ENCODE data around the gene CFAP58.
A peak's percentile ranks its signal among the peaks of the same experiment; 100 is the strongest.

Gene CFAP58

DNA sequence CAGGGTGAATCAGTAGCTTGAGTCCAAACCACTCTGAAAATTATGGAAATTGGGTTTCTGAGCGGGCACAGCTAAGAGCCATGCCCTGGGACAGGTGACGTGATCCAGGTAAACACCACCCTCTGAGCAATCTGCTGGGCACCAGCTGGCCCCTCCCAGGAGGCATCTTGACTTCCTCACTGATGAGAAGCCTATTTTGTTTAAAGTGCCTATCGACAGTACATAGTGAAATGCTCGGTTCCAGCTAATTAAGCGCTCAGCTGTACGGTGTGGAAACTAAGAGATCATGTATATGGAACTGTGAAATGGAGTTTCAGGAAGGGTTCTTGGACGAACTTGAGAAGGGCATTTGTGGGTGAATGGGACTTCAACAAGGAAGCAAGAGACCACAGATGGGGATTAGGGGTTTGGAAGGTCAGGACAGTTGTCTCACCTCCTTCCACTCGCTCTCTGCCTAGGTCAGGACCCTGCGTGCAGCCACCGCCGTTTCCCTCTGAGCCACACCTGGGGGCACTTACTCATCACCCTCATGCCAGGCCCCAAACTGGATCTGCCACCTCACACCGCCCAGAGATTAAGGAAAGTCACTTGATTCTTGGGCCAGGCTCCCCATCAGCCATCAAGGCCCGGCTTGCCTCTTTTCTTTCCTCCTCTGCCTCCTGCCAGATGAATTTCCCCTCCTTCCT lies 18.5 kb upstream of the CFAP58 start:
- no peak for DNase-seq (ENCODE audit: low spot score)

DNA sequence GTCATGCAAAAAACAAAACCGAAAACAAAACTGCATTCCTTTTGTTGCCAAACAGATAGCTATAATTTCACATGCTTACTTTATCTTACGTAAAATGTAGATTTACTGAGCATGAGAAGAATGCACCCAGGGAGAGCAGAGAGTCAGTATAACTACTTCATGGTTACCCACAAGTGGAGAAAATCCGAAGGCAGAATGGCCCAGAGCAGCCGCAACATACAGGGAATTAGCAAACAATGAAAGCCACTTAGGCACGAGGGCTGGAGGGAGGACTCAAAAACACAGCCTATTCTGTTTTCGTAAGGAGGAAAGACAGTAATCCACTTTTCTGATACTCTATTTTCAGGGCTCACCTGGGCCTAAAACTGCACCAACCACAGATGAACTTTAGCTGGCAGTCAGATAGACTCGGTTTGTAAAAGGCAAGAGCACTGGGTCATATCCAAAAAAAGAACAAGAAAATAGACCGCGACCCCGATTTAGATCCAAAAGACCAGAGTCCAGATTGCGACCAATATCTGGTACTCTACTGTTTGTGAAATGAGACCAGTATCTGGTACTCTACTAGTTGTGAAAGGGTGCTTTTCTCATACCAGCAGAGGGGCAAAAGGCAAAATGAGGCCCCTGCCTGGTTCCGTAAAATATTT lies 16.7 kb upstream of the CFAP58 start:
- peak; percentile 45 for DNase-seq (ENCODE audit: low spot score)

DNA sequence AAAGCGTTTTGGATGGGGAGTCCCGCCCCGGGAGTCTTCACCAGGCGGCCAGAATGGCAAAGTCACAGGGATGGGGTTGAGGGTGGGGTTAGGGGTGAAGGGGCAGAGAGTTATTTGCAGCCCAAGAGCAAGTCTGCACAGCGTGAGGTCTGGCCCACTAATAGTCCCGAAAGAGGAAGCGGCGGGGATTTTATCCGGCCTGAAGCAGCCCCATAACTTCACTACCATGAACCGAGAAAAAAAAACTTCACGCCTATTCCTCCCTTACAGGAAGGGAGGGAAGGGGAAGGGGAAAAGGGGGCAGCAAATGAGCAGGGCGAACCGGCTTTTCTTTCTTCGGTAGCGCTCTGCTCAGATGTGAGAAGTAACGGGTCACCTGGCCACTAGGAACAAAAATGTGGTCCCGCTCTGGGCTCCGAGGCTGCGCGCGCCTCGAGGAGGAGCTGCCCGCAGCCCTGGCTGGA lies 16.1 kb upstream of the CFAP58 start:
- DNase-seq (ENCODE audit: low spot score) = no peak

DNA sequence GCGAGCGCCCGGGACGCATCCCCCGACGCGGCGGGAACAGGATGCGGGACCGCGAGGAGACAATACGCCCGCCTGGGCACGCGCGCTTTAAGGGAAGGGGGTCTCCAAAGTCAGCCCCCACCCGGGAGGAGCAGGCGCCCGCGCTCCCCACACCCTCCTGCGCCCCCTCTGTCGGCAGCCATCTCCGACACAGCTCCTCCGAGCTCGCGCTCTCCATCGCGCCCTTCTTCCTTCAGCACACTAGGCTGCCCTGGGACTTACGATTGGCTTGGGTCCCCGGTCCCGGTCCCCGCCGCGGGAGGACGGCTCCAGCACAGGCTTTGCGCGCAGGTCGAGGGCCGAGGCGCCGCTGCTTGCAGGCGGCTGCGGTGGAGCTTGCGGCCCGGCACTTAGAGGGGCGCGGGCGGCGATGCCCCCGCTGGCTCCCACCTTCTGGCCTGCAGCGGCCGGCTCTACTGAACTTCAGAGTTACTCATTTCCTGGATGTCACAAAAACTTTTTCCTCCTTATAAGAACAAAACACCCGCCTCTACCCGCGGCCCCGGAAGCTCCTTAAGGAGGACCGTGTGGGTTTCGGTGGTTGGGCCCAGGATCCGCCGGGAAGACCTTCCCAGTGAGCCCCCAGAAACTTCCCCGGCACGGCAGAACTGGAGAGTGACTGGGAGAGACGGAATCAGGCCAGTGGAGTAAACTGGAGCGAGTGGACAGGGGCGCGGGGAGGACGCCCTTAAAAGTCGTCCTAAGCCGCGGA lies 15.5 kb upstream of the CFAP58 start, which contains the start of gene ITPRIP:
Gene ITPRIP (minus strand): TSS at position 481 of the 751 bp plus-strand sequence. CDS start 22,414 bp downstream, outside the sequence.
- peak; percentile 79 for DNase-seq (ENCODE audit: low spot score)

DNA sequence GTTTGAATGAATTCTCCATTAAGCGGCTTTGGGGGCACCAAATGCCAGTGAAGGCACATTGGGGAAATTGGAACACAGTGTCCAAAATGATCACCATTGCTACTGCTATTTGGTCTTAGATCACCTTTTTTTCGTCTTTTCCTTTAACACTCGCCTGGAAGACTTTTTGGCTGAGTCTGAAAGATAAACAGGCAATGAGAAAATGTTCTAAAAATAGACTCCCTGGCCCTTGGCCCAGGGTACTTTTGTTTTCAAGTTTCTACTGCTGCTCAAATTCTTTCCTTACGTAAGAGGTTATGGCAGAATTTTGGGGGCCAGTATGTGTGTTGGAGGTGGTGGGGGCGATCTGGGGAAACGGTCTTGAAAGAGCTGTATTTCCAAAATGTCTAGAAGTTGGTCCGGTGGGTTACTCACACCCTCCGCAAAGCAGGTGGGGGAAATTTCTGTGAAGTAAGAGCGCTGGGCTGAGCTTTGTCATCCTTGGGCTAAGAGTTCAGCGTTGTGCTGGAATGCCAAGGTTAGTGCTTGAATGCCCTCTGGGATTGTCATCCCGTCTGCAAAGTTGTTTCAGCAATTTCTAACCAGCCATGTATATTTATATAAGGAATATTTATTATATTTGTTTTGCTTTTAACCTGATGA lies 14.0 kb upstream of the CFAP58 start:
- peak; percentile 51 for DNase-seq (ENCODE audit: low spot score)

DNA sequence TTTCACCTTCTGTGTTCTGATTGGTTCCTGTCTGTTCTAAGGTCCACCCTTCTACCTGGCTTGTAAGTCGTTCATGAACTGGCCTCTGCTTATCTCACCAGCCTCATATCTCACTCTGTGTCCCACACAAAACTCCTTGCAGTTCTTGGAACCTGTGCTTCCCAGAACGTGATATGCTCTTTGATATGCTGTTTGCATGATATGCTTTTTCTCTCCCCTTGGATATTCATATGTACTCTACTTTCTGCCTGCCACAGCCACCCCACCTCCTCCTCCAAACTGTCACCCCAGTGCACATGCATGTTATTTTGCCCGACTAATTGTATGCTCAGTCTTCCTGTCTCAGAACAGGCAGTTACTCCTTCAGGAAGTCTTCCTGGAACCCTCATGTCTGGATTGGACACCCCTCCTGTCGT lies 13.5 kb upstream of the CFAP58 start:
- no peak for DNase-seq (ENCODE audit: low spot score)

DNA sequence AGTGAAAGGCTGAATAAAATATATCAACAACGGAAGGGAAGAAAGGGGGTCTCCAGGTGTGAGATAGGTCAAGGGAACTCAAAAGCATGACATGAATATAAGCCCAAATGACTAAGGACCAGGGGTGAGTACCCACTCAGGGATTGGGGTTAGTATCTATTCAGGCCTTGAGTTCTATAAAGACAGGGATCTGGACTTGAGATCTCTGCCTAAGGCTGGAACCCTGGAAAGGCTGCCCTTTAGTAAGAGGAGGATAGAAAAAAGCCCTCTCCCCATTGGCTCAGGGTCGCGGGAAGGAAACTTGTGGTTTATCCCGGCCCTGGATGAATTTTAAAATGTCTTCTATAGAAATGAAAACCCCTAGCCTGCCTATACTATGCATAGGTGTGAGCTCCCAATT lies 13.0 kb upstream of the CFAP58 start:
- DNase-seq (ENCODE audit: low spot score) = no peak

DNA sequence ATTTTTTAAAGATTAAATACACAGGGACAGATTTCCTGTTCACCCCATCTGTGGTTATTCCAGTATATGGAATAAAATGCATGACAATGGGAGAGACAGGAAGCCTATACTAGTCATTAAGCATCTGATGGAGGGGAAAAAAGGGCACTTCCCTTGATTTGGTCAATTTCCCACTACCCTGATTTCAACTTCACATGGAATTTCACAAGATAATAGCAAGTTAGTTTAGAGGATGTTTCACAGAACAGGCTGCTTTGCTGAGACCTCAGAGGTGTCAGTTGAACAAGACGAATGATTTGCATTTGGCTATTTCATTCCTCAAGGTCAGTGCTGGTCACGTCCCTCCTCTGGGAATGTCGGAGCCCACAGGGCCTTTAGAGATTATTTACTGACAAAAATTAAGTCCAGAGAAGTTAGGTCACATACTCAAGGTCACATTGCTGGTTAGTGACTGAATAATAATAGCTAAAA lies 10.7 kb upstream of the CFAP58 start:
- DNase-seq (ENCODE audit: low spot score) = no peak

DNA sequence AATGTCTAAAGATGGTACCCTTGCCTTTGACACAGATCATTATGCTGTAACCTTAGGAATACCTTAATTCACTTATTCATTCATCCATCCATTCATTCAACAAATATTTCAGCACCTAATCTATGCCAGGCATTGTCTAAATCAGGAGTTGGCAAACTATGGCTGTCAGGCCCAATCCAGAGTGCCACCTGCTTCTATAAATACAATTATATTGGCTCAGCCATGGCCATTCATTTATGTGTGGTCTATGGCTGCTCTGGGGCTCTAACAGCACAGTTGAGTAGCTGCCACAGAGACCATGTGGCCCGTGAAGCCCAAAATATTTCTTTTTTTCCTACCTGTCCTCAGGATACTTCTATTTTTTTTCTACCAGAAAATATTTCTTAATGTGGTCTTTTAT lies 9.4 kb upstream of the CFAP58 start:
- DNase-seq (ENCODE audit: low spot score) = no peak

DNA sequence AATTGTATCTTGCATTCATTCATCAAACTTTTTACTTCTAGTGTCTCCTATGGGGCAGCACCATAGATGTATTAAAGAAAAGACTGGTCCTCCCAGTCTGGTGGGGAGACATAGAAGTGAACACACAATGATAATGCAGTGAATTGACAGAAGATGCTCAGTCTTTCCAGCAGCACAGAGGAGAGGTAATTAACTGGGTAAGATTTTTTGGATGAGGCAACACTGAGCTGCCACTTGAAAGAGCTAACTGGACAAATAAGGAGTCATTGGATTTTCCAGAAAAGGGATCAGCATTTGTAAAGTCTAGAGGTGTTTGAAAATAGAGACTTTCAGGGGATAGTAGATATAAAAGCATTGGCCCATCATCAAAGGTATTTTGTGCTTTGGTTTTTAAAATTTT lies 8.1 kb upstream of the CFAP58 start:
- DNase-seq (ENCODE audit: low spot score) = no peak

DNA sequence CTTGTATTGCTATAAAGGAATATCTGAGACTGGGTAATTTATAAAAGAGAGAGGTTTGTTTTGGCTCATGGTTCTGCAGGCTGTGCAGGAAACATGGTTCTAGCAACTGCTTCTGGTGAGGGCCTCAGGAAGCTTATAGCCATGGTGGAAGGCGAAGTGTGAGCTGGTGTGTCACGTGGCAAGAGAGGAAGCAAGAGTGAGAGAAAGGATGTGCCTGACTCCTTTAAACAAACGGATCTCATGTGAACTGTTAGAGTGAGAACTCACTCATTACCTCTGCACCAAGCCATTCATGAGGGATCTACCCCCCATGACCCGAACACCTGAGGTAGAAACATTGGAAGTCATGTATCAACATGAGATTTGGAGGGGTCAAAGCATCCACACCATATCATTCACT lies 7.7 kb upstream of the CFAP58 start:
- no peak for DNase-seq (ENCODE audit: low spot score)

DNA sequence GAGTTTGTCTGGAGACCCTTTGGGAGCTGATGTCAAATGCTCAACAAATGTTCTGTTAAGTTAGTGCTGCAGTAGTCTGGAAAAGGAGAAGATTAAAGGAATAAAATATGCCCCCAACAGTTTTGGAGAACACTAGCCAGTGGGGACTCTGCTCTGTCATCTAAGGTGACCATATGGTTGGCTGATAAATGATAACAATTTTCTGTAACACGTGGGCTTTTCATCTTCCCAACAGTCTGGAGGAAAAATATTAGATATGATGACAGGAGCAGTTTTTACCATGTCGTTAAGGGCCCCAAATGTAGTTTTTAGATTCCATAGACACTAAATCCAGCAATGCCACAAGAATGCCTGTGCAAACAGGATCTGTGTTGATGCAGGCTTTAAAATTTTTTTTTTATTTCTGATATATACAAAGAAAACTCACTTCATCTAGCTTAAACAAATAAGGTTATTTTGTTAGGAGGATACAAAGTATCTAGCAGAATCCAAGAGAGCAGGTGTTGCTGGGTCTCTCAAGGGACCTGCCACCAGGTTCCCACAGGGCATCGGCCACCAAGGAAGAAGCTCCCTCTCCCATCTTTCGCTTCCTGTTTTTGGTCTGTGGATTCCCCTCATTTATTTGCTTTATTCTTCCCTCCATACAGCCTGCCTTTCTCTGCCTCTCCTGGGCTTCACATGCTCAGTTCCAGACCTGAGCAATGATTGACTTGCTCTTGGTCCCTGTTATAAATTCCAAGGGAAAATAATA lies 6.2 kb upstream of the CFAP58 start:
- no peak for DNase-seq (ENCODE audit: low spot score)

DNA sequence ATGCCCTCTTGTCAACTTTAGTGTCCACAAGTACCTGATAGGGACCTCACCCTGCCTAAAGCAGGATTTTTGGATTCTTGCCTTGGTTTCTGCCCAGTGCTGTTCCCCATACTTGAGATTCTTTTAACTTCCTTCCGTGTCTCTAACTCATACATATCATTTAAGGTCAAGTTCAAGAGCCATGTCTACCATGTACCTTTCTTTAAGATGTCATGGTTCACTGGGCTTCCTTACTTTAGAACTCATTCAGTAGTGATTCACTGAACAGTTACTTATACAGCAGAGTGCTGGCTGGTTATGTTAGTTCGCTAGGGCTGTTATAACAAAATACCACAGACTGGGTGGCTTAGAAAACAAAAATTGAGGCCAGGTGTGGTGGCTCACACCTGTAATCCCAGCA lies 5.0 kb upstream of the CFAP58 start:
- no peak for DNase-seq (ENCODE audit: low spot score)

DNA sequence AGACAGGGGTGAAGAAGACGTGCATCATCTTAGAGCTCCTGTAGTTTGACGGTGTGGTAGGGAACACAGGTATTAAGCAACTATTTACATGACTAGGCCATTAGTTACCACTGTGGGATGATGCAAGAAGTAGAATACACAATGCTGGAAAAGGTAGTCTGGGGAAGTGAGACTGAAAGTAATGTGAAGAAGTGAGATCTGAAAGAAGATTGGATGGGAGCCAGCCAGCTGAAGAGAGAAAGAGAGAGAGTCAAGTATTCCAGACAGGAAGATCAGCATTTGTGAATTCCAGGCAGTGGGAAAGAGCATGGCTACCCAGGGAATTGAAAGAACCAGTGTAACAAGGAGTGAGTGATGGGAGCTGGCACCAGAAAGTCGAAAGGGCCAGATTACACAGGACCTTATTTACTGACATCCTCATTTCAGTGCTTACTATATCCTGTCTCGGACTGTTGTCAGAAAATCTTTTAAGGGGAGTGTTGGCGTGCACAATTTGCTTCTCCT lies 4.0 kb upstream of the CFAP58 start:
- no peak for DNase-seq (ENCODE audit: low spot score)

DNA sequence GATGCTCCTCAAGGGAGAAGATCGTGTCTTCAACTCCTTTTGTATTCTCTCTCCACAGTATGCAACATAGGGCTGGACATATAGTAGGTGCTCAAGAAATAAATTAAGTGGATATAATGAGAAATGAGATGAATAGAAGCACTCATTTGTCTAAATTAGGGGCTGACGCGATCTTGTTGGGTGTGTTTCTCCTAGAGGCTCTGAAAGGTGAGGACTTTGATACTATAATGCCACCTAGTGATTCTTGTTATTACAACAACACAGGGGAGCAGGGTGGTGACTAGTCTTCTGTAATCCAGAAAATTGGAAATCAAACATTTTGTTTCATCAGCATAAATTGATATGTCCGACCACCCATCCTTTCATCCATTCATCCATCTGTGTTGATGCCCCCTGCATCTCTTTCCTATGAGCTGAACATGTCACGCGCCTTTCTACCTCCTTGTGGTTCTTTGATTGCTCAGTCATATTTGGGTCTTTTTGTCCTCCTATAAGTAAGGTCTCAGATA lies 3.5 kb upstream of the CFAP58 start:
- peak; percentile 67 for DNase-seq (ENCODE audit: low spot score)

DNA sequence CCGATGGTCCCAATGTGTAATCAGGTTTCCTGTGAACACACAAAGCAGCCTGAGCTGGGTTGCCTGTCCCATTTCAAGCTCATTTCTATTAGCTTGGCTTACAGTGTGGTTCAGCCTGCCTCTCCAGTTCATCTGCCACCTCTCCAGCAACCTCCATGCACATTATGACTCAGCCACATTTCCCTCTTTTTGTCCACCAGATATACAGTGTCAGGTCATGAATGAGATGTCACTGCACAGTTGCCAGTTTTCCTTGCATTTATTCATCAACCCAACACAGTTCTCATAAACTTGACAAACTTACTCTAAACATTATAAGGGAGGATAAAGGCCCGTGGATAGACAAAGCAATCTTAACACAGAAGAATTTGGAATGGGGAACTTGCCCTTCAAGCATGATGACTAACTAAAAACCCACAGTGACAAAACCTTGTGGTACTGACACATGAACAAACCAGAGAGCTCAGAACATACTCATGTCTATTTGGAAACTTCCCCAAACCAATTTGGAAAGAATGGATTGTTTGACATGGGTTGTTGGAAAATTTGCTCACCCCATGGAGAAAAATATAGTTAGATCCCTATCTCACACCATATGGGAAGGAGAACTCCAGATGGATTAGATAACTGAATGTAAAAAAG lies 2.5 kb upstream of the CFAP58 start:
- DNase-seq (ENCODE audit: low spot score) = peak; percentile 81

DNA sequence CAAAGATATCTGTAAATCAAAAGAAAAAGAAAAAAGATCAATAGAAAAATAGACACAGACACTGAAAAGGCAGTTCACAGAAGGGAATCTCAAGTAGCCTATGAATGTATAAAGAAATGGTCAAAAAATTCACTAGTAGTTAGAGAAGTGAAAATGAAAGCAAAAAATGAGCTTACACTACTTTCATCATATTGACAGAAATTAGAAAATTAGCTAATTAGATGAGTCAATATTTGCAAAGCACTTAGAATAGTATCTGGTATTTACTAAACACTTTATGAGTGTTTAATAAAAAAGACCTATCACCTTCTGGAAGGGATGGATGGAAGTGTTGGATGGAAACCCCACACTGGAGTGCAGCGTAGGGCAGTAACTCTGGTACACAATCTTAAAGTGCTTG lies 1.7 kb upstream of the CFAP58 start:
- DNase-seq (ENCODE audit: low spot score) = no peak

DNA sequence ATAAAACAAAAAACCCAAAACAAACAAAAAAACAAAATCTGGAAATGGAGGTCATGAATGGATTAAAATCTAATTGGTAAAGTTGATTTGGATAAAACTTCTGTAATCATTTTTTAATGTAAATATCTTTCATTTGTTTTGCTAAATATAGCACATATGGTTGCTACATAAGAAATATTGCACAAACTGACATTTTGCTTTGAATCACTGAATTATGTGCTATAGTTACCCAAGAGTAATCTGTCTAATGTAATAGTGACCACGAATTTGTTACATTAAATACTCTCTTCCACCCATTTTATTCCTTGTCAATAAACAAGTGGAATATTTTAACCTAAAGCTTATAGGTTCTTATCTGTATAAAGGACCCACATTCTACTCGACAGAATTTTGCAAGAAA lies 6.2 kb downstream of the CFAP58 start:
- DNase-seq (ENCODE audit: low spot score) = no peak

DNA sequence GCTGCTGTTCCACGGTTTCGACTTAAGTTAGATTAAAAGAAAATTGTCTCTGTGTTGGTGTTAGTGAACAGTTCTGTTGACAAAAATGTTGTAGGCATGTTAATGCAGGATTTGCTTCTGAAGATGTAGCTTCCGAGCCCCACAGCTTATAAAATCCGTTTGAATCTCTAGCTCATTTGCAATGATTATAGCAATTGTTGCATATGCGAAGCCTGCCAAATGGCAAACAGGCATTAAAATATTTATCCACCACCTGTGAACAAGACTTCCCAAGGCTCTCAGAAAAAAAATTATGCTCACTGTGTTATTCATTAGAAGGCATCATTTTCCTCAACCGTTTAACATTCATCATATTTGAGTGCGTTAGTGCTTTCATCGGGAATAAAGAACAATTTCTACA lies 14.3 kb downstream of the CFAP58 start:
- no peak for DNase-seq (ENCODE audit: low spot score)

DNA sequence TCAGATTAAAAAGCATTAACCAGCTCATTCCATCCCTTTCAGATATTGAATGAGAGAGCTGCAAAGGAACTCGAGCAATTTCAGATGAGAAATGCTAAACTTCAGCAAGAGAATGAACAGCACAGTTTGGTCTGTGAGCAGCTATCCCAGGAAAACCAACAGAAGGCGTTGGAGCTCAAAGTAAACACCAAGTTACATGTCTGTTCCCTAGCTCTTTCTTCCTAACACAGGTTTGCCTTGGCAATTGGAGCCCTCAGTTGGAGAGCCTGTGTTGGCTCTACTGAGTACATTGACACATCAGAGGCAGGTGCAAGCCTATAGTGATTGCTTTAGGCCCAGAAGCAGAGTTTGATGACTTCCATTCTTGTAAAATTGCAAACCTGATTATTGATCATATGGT lies 14.7 kb downstream of the CFAP58 start:
- DNase-seq (ENCODE audit: low spot score) = no peak

DNA sequence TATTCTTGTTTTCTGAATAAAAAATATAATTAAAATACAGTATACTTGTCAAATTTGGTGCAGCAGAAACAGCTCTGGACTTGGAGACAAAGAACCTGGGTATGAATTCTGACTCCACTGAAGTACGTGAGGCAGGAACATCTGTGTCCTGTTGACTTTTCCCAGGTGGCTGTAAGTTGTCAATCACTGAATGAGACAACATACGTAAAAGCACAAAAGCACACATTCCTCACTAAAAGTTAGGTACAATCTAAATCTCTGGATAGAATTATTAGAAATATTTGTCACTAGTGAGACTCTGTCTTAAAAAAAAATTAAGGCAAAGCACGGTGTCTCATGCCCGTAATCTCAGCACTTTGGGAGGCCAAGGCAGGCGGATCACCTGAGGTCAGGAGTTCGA lies 18.1 kb downstream of the CFAP58 start:
- DNase-seq (ENCODE audit: low spot score) = no peak
